DOHH2 (cell line): ENCODE results near the gene SCGB1D1.

ENCODE experiments used
- EZH2phosphoT487 ChIP-seq: fragments of 200-600 bp; sonication (generic); IDR thresholded peaks from 2 replicates; pipeline ENCODE4 v1.6.1; 2017; ENCODE audit warnings: borderline replicate concordance, mild to moderate bottlenecking, antibody characterized with exemption, low read length, moderate library complexity, mixed read lengths
- TF ChIP-seq, protein P1 (sequence below): fragments of 200-600 bp; sonication (generic); IDR thresholded peaks from one replicate; pipeline ENCODE4 v1.5.1; 2014; ENCODE audit warnings: antibody characterized with exemption, mild to moderate bottlenecking, low read depth, low read length; ENCODE audit not compliant: poor library complexity, severe bottlenecking

- TF ChIP-seq, protein P1, sequence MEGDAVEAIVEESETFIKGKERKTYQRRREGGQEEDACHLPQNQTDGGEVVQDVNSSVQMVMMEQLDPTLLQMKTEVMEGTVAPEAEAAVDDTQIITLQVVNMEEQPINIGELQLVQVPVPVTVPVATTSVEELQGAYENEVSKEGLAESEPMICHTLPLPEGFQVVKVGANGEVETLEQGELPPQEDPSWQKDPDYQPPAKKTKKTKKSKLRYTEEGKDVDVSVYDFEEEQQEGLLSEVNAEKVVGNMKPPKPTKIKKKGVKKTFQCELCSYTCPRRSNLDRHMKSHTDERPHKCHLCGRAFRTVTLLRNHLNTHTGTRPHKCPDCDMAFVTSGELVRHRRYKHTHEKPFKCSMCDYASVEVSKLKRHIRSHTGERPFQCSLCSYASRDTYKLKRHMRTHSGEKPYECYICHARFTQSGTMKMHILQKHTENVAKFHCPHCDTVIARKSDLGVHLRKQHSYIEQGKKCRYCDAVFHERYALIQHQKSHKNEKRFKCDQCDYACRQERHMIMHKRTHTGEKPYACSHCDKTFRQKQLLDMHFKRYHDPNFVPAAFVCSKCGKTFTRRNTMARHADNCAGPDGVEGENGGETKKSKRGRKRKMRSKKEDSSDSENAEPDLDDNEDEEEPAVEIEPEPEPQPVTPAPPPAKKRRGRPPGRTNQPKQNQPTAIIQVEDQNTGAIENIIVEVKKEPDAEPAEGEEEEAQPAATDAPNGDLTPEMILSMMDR: no peak
- TF ChIP-seq EZH2phosphoT487: no peak
Observed at GRCh38 chr11:62166371-62166770, 23.6 kb upstream of the SCGB1D1 start.
